Dendritic cell treated with granulocyte-macrophage colony-stimulating factor and Interleukin-4, amounts not matched to agents 40 ng/mL and 50 ng/mL, for 4 days (primary cell): ENCODE measurements around the gene XDH.

Experiments used
- H3K27ac Mint-ChIP-seq: one replicate; pipeline ENCODE4 v1.8.0; 2022; ENCODE audit warnings: mild to moderate bottlenecking, mixed read lengths
- H3K27me3 Mint-ChIP-seq: one replicate; pipeline ENCODE4 v1.8.0; 2022; ENCODE audit warnings: mild to moderate bottlenecking, mixed read lengths
- H3K36me3 Mint-ChIP-seq: one replicate; pipeline ENCODE4 v1.8.0; 2022; ENCODE audit warnings: low read depth, mixed read lengths
- H3K4me1 Mint-ChIP-seq: one replicate; pipeline ENCODE4 v1.8.0; 2022; ENCODE audit warnings: low read depth, mixed read lengths
- H3K4me3 Mint-ChIP-seq: one replicate; pipeline ENCODE4 v1.8.0; 2022; ENCODE audit warnings: mild to moderate bottlenecking, moderate library complexity, mixed read lengths
- H3K9me3 Mint-ChIP-seq: one replicate; pipeline ENCODE4 v1.8.0; 2022; ENCODE audit warnings: mixed read lengths
- intact Hi-C: fragments of 100-400 bp; cut with micrococcal nuclease; formaldehyde crosslinking; loops from one replicate; pipeline ENCODE4 v1.15.0; 2022

Gene XDH

GRCh38 chr2:31341351-31341750 lies 73.2 kb downstream of the XDH start:
- H3K9me3 Mint-ChIP-seq = no peaks in the 10 kb centered on the region
- H3K27ac Mint-ChIP-seq = no peak overlapping the region
- H3K27me3 Mint-ChIP-seq = no peaks in the 10 kb centered on the region
- no peak overlapping the region for H3K4me3 Mint-ChIP-seq
- H3K4me1 Mint-ChIP-seq = no peaks in the 10 kb centered on the region
- intact Hi-C loops = no loop called here
- H3K36me3 Mint-ChIP-seq = no peaks in the 10 kb centered on the region

GRCh38 chr2:31339696-31340095 lies 74.8 kb downstream of the XDH start:
- no peak overlapping the region for H3K4me3 Mint-ChIP-seq
- H3K27me3 Mint-ChIP-seq = no peaks in the 10 kb centered on the region
- no peaks in the 10 kb centered on the region for H3K4me1 Mint-ChIP-seq
- no peaks in the 10 kb centered on the region for H3K9me3 Mint-ChIP-seq
- no peaks in the 10 kb centered on the region for H3K36me3 Mint-ChIP-seq
- H3K27ac Mint-ChIP-seq = no peak overlapping the region
- intact Hi-C loops = no loop called here

DNA sequence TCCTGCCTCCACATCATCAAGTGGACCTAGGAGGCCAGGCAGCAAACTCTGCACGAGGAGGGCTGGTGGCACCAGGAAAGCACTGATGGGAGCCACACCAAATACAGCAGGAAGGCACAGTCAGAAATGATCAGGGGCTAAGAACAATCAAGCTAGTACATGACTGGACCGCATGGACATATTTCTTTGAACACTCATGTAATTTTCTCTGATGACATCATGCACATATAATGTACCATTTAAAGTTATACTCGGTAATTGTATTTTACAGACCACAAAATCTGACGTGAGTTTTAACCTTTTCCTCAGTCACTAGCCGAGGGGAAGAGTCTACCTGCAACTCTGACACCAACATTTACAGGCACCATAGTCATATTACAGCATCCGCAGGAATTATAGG lies 76.7 kb downstream of the XDH start:
- intact Hi-C loops = no loop called here
- Mint-ChIP-seq H3K4me1 (no peaks in the 10 kb centered on the region), H3K27ac (no peak overlapping the region), H3K9me3 (no peaks in the 10 kb centered on the region), H3K36me3 (no peaks in the 10 kb centered on the region), H3K27me3 (no peaks in the 10 kb centered on the region), H3K4me3 (no peak overlapping the region)

DNA sequence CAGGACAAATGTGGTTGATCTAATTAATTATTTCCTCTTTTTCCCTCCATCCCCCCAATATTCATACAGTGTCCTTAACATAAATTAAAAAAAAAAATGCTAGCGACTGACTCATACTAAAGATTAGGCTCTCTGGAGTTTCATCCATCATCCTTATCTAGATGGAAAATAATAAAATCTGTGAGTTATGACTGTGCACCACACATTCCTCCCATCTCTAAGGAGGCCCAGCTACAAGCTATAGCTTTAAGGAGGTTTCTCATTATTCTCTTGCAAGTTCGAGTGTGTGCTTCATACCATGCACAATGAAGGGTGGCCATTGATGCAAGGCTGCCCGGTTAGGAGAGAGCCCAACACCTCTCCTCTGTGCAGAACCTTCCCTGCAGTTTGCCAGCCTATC lies 77.3 kb downstream of the XDH start:
- no peaks in the 10 kb centered on the region for H3K4me1 Mint-ChIP-seq
- no peaks in the 10 kb centered on the region for H3K9me3 Mint-ChIP-seq
- intact Hi-C loops = no loop called here
- no peaks in the 10 kb centered on the region for H3K27me3 Mint-ChIP-seq
- no peak overlapping the region for H3K27ac Mint-ChIP-seq
- H3K4me3 Mint-ChIP-seq = no peak overlapping the region
- no peaks in the 10 kb centered on the region for H3K36me3 Mint-ChIP-seq

DNA sequence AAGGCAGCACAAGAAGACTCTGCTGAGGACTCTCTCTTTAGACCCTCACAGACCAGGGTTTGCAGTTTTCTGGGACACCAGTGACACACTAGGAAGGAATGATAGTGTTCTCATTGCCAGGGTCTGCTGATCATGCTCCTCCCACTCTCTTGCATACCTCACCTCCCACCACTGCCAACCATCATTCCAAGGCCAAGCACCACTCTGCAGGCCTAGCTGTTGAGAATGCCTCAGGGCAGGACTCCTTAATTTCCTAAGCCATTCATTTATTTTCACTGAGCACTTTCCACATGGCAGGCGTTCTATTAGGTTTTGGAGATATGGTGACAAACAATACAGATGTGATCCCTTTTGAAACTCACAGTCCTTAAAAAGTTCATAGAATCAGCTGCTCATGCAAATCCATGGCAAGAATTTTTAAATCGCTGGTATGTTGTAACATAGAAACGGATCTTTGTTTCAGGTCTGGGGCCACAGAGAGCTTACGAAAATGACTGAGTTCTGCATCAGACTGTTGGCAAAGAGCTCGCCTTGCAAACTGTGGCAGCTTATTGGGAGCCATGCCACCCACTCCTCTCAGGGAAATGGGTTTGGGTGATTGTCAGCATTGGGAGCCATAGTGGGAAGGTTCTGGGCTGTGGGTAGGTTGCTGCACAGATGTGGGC lies 78.5 kb downstream of the XDH start:
- H3K9me3 Mint-ChIP-seq = no peaks in the 10 kb centered on the region
- intact Hi-C loops = loop anchor here (2.0 kb wide), 1 partner anchor 165 kb away; no protein-coding TSS in a partner anchor
- H3K4me3 Mint-ChIP-seq = no peak overlapping the region
- H3K27me3 Mint-ChIP-seq = no peaks in the 10 kb centered on the region
- H3K36me3 Mint-ChIP-seq = no peaks in the 10 kb centered on the region
- no peak overlapping the region for H3K27ac Mint-ChIP-seq
- no peaks in the 10 kb centered on the region for H3K4me1 Mint-ChIP-seq

GRCh38 chr2:31334311-31335026 lies 80.1 kb downstream of the XDH start:
- intact Hi-C loops = loop anchor here (2.0 kb wide), 1 partner anchor 164 kb away; no protein-coding TSS in a partner anchor
- H3K27ac Mint-ChIP-seq = no peak overlapping the region
- no peaks in the 10 kb centered on the region for H3K9me3 Mint-ChIP-seq
- no peaks in the 10 kb centered on the region for H3K36me3 Mint-ChIP-seq
- H3K4me1 Mint-ChIP-seq = no peaks in the 10 kb centered on the region
- no peak overlapping the region for H3K4me3 Mint-ChIP-seq
- H3K27me3 Mint-ChIP-seq = no peaks in the 10 kb centered on the region

- Mint-ChIP-seq H3K27ac (no peak overlapping the region), H3K4me3 (no peak overlapping the region), H3K36me3 (no peaks in the 10 kb centered on the region), H3K9me3 (no peaks in the 10 kb centered on the region), H3K4me1 (peaks cover under 1% of the 10 kb centered on the region), H3K27me3 (no peaks in the 10 kb centered on the region)
- intact Hi-C loops = loop anchor here (1.0 to 2.0 kb wide), 2 partner anchors 163 to 619 kb away; no protein-coding TSS in a partner anchor
Measured at GRCh38 chr2:31333527-31334183, 80.9 kb downstream of the XDH start.

- H3K9me3 Mint-ChIP-seq = no peaks in the 10 kb centered on the region
- intact Hi-C loops = loop anchor here (1.0 kb wide), 1 partner anchor 619 kb away; no protein-coding TSS in a partner anchor
Measured at GRCh38 chr2:31333046-31333445, 81.5 kb downstream of the XDH start.

GRCh38 chr2:31332521-31332920 lies 82.0 kb downstream of the XDH start:
- Mint-ChIP-seq H3K27ac (no peak overlapping the region), H3K36me3 (no peaks in the 10 kb centered on the region), H3K27me3 (no peaks in the 10 kb centered on the region), H3K4me1 (peaks cover 12% of the 10 kb centered on the region), H3K4me3 (no peak overlapping the region), H3K9me3 (no peaks in the 10 kb centered on the region)
- intact Hi-C loops = no loop called here

More at GRCh38 chr2:31333046-31333445, 81.5 kb downstream of the XDH start:
- no peak overlapping the region for H3K27ac Mint-ChIP-seq
- H3K36me3 Mint-ChIP-seq = no peaks in the 10 kb centered on the region
- H3K4me3 Mint-ChIP-seq = no peak overlapping the region
- H3K27me3 Mint-ChIP-seq = no peaks in the 10 kb centered on the region
- peaks cover 6% of the 10 kb centered on the region for H3K4me1 Mint-ChIP-seq

DNA sequence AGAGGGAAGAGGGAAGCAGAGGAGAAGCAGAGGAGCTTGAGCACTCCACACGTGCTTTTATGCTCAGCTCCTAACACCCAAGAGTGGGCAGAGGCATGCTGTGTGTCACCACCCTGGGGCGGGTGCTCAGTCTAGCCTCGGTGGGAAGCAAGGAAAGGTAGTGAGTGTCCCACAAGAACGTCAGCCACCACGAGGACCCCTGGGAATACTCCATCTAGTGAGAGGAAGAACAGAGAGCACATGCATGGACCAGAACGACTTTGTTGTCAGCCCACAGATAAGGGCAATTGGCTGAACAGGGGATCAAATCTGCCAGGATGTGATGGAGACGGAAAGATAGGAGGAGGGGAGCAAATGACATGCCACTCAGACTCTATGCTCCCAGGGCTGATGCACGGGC lies 83.4 kb downstream of the XDH start:
- intact Hi-C loops = no loop called here
- peaks cover 13% of the 10 kb centered on the region for H3K4me1 Mint-ChIP-seq
- no peaks in the 10 kb centered on the region for H3K9me3 Mint-ChIP-seq
- H3K4me3 Mint-ChIP-seq = no peak overlapping the region
- no peaks in the 10 kb centered on the region for H3K27me3 Mint-ChIP-seq
- no peak overlapping the region for H3K27ac Mint-ChIP-seq
- no peaks in the 10 kb centered on the region for H3K36me3 Mint-ChIP-seq

DNA sequence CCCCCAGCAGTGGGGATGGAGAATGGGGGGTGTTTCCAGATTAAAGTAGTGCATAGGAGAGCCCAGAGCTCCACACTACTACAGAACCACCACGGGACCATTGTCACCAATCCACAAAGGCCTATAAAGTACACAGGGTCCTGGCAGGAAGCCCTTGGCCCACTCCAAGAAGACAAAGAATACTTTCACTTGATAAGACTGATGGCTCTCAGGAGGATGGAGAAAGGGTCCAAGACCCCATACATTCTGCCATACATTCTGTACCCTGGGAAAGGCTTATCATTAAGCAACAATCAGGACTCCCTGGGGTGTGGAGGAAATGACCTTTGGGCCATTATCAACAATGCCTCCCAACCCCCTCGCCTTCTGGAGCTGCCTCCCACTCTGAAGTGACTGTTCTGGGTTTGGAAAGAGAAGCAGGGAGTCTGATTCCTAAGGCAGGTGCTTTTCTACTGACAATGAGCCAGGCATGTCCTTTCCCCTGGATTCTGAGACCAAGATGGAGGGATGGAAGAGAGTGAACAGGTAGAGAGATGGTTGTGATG lies 85.4 kb downstream of the XDH start:
- no peak overlapping the region for H3K27ac Mint-ChIP-seq
- H3K27me3 Mint-ChIP-seq = no peaks in the 10 kb centered on the region
- H3K9me3 Mint-ChIP-seq = no peaks in the 10 kb centered on the region
- H3K4me3 Mint-ChIP-seq = no peak overlapping the region
- peaks cover 24% of the 10 kb centered on the region for H3K4me1 Mint-ChIP-seq
- no peaks in the 10 kb centered on the region for H3K36me3 Mint-ChIP-seq
- intact Hi-C loops = loop anchor here (10.0 kb wide), 2 partner anchors 94 to 534 kb away; partner anchors contain the start of gene EHD3

GRCh38 chr2:31328026-31328425 lies 86.5 kb downstream of the XDH start:
- no peak overlapping the region for H3K4me3 Mint-ChIP-seq
- intact Hi-C loops = loop anchor here (10.0 kb wide), 2 partner anchors 93 to 533 kb away; partner anchors contain the start of gene EHD3
- no peaks in the 10 kb centered on the region for H3K36me3 Mint-ChIP-seq
- H3K4me1 Mint-ChIP-seq = peaks cover 32% of the 10 kb centered on the region
- H3K9me3 Mint-ChIP-seq = no peaks in the 10 kb centered on the region
- no peak overlapping the region for H3K27ac Mint-ChIP-seq
- no peaks in the 10 kb centered on the region for H3K27me3 Mint-ChIP-seq

- Mint-ChIP-seq H3K4me3 (no peak overlapping the region), H3K4me1 (peaks cover 32% of the 10 kb centered on the region), H3K27ac (no peak overlapping the region), H3K9me3 (no peaks in the 10 kb centered on the region), H3K36me3 (no peaks in the 10 kb centered on the region), H3K27me3 (no peaks in the 10 kb centered on the region)
- intact Hi-C loops = loop anchor here (10.0 kb wide), 2 partner anchors 93 to 533 kb away; partner anchors contain the start of gene EHD3
Measured at GRCh38 chr2:31327505-31327904, 87.0 kb downstream of the XDH start.
